Stimulated activated CD8-positive, alpha-beta memory T cell treated with anti-CD3 and anti-CD28 coated beads, Interleukin-15, amount 100 ng/mL, for 1 hour (primary cell): ENCODE measurements around the gene GLT6D1.
"Not testable (repeated sequence)": the region's sequence is repeated elsewhere in the genome, so short reads cannot be mapped to it uniquely, and the experiment has no call there.

Experiments used
- DNase-seq: peaks from one replicate; pipeline ENCODE4 v3.0.0-alpha.2; 2020; ENCODE audit warnings: low read depth

Gene GLT6D1, protein sequence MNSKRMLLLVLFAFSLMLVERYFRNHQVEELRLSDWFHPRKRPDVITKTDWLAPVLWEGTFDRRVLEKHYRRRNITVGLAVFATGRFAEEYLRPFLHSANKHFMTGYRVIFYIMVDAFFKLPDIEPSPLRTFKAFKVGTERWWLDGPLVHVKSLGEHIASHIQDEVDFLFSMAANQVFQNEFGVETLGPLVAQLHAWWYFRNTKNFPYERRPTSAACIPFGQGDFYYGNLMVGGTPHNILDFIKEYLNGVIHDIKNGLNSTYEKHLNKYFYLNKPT

DNA sequence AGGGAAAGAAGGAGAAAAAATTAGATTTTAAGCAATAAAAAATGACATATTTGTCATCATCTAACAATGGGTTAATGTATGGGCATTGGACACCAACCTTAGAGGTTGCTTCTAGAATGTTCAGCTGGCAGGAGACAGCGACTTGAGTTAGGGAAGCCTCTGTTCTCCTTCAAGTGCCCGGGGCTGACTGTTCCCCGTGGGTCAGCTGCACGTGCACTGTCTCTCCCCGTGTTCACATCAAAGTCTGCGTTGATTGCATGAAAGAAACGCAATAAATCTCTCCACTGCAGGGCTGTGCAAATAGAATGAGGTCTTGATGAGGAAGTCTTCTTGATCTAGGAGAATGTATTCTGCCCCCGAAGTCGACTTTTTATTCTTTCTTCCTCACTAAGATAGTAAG, at the start of gene GLT6D1:
Gene GLT6D1, minus strand, starts transcription at position 345 of the 400 bp plus-strand sequence. CDS start 353 bp downstream, outside the sequence.
- no peak for DNase-seq

DNA sequence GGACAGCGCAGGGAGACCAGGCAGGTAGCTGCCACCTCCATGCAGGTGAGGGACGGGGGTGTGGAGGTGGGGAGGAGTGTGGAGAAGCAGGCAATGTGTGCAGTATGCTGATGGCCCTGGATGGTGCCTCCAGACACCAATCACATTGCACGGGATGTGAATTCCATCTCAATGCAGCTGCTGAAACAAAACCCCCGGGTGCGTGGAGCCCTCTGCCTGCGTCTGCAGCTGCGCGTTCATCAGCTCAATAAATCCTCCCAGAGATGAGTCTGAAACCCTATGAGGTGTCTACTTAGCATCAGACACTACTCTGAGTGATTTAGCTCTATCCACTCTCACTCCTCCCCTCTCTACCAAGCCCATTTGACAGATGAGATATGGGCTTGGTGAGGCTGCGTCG, 49.7 kb upstream of the GLT6D1 start:
- no peak for DNase-seq

DNA sequence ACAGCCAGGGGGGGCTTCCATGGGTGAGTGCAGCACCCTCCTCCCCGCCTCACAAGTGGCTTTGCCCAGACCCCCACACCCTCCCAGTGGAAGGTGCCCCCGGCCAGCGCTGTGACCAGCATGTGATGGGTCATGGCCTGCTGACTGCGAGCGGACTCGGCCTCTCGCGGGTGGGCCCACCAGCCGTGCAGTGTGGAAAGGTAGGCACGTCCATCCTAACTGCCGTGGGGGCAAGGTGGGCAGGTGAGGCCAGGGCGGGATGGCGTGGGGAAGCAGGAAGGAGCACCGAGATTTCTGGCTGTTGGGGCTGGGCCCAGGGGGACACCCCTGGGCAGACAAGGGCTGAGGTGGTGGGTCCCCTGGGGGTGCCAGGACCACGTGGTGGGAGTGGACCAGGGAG, 47.9 kb upstream of the GLT6D1 start:
- DNase-seq, result no peak

DNA sequence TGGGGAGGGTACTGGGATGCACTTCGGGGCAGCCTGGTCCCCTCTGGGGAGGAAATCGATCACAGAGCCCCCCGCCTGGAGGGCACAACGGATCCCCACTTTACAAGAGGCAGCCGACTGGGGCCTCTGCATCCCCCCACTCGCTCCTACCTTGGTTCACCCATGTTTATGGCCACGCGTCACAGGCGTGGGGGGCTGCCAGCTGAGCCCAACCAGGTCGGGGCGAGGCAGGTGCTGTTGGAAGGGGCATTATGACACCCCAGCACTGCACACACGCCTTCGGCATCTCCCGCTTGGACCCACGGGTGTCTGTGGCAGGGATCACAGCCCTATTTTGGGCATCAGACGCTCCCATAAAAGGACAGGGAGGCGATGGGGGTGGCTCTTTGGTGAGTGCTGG, 45.4 kb upstream of the GLT6D1 start:
- no peak for DNase-seq

DNA sequence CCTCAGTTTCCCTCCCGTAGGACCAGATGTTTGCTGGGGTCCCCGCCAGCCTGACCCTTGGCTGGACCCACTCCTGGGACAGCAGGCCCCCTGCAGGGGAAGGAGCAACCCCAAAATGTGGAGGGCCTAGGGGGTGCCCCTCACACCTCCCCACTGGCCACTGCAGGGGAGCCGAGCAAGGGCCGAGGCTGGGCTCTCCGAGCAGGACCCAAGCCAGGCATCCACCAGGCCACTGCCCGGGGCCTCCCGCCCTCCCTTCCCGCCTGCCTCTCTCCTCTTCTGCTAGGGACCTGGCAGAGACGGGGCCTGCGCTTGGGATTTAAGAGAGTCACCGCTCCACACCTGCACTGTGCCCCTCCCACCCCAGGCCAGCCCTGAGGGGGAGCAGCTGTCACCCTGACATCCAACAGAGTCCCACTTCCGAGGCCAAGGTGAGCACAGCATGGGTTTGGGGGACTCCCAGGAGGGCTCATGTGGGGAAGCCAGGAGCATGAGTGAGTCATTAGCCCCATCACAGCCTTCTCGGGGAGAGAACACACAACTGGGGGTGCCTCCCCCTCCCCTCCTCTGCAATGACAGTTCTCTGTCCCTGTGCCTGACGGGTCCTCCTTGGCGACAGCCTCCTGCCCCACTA, 44.2 kb upstream of the GLT6D1 start:
- no peak for DNase-seq

DNA sequence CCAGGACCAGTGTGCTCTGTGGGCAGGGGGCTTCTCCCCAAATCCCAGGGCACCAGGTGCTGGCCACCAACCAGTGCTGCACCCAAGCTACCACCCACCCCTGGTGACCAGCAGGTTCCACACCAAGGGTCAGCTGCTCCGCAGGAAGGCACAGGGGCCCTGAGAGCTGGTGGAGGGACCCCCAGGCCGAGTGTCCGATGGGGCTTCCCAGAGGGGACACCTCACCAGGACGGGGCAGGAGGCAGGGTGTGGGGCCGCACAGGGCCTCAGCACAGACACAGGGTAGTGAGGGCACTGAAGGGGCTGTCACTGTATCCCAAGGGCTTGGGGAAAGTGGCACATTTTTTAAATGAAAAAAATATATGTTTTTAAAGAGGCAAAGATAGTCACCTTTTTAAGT, 41.8 kb upstream of the GLT6D1 start:
- no peak for DNase-seq

DNA sequence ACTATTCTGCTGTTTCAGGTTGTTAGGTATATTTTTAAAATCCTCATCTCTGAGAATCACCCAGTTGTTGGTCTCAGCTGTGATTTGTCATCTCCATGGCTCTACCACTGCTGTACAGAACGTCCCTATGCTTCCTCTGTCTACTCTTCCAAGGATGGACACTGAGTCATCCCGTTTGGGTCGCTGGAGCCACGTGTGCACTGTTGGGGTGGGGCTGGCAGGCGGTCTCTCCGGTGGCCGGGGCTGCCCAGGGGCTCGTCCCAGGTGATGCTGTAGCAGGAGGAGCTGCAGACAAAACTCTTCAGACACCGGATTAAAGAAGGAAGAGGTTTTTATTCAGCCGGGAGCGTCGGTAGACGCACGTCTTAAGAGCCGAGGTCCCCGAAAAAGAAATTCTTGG, 40.7 kb upstream of the GLT6D1 start:
- DNase-seq, result no peak

DNA sequence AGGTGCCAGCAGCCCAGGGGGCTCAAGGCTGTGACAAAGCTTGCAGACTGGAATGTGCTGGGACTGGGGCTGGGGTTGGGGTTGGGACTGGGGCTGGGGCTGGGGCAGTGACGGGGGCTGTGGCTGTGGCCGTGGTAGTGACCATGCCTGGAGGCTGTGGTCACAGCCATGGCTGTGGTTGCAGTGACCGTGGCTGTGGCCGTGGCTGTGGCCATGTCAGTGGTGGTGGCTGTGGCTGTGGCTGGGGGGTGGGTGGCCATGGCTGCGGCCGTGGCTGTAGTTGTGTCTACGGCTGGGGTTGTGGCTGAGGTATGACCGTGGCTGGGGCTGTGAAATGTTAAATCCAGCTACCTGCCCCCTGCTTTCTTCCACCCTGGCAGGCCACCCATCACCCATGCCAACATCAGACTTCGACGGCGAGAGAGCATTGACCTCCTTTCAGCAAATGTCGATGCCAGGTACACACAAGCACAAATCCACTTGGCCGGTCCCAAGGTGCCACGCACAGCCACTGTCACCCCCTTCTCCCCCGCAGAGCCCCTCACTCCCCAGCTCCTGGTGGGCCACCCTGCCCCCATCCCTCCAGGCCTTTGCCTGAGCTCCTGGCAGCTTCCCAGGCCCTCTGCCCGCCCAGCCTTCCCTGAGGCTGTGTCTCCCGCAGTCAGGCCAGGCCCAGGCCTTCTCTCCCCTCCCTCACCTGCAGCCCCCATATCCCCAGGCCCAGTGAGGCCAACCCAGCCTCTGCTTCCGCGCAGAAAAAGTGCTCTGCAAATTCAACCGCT, 39.1 kb upstream of the GLT6D1 start:
- no peak for DNase-seq

DNA sequence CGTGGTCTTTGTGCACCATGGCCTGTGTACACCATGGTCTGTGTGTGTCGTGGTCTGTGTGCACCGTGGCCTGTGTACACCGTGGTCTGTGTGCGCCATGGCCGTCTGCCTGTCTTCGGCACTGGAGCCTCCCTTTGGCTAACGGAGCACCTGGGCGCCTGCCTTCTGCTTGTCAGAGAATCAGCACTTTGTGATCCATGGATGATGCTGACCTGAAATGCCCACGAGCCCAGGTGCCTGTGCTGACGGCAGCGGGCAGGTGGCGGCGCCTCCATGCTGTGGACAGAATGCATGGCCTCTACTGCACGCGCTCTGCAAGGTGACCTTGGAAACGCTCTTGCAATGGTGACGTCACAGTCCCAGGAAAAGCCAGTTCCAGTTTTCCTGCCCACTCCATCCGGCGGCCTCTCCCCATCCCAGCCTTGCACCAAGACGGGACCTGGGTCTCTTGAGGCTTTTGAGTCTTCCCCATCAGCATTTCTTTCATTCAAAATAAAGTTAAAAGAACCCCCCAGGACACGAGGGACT, 38.4 kb upstream of the GLT6D1 start:
- DNase-seq, result no peak

DNA sequence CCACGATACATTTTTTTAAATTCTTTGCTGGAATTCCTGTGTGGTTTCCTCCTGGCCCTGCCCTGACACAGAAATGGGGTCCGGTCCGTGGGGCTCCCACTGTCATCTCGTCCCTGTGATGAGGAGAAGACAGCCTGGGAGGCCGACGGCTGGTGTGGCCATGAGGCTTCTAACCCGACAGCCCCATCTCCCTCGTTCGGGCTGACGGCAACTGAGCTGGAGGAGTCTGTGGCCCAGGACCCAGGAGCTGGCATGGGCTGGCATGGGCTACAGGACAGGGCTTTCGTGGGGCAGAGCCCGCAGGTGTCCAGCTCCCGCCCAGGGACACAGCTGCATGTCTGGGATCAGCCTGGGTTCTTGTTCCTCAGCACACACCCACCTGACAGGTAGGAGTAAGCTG, 37.6 kb upstream of the GLT6D1 start:
- no peak for DNase-seq

DNA sequence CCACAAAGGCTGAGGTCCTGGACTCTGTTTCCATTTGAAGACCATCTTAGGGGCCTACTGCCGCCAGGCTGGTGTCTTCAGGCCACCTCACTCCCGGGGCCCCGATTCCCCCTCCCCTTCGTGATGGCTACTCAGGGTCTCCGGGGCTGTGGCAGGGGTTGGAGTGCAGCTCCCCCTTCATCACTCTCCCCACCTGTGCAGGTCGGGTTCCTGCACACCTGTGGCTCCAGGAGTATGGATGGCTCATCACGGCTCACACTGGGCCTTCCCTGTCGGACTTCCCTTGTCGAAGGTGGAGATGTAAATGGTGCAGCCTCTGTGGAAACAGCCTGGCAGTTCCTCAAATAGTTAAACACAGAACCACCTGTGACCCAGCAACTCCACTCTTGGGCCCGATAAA, 35.6 kb upstream of the GLT6D1 start:
- no peak for DNase-seq

DNA sequence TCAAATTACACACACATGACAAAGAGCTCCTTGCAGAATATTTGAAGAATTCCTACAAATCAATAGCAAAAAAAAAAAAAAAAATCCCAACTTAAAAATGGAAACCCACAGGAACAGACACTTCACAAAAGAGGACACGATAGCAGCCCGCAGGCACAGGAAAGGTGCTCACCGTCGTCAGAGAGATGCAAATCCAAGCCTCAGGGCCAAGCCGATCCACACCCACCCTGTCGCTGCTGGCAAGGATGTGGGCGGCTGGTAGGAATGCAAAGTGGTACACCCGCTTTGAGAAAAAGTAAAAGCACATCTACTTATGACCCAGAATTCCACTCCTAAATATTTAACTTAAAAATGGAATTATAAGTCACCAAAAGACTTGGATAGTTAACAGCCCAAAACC, 34.6 kb upstream of the GLT6D1 start:
- DNase-seq, result no peak

DNA sequence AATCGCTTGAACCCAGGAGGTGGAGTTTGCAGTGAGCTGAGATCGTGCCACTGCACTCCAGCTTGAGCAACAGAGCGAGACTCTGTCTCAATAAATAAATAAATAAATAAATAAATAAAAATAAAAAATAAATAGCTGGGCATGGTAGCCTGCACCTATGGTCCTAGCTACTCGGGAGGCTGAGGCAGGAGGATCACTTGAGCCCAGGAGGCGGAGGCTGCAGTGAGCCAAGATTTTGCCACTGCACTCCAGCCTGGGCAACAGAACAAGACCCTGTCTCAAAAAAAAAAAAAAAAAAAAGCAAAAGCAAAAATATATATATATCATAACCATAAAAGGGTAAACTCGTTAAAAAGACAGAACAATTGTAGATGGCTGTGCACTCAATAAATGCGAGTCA, 33.4 kb upstream of the GLT6D1 start:
- not testable (repeated sequence) for DNase-seq

DNA sequence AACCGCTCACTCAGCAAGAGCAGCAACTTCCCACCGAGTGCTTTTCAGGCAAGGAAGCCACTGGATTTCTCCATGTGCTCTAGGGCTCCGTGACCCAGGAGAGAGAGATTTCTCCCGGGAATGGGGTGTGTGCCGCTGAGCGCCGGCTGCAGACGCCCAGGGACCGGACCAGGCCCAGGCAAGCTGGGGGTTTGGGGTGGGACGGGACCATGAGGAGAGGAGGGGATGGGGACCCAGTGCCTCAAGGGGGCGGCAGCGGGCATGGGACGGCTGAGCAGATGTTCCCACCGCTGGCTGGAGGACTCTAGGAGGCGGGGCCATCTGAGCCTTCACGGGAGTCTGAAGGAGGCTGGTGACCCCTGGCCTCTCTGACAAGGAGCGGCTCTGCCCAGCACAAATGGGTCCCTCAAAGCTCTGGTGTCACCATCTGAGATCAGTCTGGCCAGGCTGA, 32.3 kb upstream of the GLT6D1 start:
- no peak for DNase-seq

DNA sequence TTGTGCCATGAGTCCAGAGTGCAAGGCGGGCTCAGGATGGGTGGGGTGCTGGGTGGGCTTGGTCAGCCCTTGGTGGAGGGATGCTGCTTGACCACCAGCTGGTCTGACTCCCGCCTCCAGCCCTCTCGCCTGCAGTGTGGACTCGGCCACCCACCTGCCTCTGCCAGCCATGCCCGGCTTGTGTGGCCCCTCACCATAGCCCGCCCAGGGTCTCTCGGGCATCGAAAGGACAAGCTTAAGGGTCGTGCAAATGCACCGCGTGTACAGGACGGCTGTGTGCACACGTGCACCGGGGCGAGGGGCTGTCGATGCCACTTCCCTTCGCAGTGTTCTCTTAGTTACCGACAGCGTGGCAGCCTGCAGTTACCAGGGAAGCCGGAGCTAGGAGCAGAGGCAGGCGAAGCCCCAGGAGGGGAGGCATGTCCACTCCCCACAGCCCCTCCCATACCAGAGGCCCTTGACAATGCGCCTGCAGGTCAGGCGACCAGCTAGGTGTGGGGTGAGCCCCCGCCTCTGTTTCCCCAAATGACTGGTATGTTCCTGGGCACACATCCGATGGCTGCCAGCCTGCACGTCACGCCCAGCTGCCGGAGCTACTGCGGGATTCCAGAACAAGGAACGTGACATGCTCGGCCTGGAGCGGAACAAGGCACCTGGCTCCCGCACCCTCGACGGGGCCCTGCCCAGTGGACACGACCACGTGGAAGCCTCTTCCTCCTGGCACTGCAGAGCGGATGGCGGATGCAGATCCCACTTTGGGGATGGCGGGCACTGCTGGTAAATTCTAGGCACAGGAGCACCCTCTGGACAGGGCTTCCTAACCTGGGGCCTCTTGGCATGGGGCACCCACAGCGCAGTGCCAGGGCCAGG, 31.6 kb upstream of the GLT6D1 start:
- DNase-seq, result no peak

DNA sequence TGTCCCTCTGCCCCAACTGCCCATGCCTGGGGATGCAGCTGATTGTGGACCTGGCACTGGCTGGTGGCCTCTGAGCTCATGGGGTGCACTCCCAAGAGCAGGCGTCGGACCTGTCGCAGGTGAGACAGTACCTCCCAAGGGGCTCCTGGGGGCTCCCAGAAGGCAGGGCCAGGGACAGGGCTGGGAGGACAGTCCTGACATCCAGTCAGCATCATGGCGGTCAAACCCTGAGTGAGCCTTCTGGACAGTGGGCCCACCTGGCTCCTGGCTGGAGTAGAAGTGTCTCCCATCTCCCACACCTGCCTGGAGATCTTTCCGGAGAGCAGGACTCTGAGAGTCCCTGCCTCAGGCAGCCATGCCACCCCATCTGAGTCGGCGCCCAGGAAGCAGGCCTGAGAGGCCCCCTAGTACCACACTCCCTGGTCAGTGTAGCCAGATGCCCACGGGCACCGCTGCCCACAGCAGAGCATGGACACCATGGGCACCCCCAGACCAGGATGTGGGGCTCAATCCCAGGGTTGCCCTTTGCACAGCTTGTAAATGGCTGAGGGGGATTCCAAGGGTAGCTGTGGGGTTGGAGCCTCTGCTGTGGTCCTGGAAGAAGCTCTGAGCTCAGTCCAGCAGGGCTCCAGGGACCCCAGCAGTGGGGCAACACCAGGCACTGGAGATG, 30.4 kb upstream of the GLT6D1 start:
- no peak for DNase-seq

DNA sequence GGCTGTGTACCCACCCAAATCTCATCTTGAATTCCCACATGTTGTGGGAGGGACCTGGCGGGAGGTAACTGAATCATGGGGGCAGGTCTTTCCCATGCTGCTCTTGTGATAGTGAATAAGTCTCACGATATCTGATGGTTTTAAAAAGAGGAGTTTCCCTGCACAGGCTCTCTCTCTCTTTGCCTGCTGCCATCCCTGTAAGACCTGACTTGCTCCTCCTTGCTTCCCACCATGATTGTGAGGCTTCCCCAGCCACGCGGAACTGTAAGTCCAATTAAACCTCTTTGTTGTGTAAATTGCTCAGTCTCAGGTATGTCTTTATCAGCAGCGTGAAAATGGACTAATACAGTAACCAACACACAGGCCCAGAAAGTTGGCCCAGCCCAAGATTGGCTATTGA, 29.7 kb upstream of the GLT6D1 start:
- DNase-seq, result not testable (repeated sequence)

DNA sequence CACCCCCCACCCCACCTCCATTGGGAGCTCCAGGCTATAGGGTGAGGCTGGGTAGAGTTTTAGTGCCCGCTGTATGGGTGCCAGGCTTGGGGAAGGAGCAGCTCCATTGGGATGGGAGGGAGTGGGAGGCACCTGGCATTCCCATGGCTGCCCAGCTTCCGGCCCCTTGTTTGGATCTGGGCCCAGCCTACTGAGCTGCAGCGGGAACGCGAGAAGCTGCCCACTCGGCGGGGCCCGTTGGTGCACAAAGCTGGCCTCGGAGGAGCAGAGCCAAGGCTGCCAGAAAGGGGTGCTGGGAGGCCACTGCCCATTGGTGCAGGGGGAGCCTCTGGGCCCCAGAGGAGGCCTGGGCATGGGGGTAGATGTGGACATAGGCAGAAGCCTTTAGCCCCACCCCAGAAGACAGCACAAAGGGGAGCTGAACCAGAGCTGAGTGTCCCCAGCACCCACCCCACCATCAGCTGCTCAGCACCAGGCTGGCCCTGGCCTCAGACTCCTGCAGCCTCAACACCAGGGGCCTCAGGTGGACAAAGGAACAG, 28.2 kb upstream of the GLT6D1 start:
- no peak for DNase-seq

DNA sequence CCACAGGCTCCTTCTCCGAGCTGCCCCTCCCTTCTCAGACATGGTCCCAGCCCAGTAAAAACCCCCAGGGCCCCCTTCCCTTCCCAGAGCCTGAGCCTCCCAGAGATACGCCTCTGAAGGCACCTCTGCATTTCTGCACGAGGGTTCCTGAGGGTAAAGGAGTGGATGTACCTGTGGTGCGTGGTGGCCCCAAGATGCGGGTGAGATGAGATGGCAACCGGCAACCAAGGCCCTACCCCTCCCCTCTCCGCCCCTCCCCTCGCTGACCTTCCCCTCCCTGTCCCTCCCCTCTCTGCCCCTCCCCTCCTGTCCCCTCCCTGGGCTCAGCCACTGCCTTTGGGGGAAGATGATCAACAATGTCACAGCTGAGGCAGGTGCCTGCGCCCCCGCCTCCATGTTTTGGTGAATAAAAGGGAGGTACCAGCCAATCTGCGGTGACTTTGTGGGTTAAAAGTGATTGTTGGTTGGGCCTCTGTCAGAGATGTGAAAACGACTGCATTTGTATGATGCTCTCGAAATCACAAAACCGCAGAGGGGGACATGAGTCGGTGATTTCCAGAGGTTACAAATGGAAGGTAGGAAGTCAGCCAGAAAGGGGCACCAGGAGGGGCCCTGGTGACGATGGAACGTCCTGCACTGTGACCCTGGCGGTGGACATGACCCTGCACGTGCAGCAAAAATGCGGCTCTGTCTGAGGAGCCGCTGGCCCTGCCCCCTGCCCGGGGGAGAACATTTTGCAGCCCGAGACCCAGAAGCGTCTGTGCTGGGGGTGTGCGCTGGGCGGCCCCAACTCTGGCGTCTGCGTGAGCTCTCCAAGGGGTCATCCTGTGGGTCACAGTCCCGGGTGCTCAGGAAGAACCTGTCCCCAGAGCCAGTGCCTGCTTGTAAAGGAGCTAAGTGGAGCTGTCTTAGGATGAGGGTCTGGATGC, 27.5 kb upstream of the GLT6D1 start:
- no peak for DNase-seq

DNA sequence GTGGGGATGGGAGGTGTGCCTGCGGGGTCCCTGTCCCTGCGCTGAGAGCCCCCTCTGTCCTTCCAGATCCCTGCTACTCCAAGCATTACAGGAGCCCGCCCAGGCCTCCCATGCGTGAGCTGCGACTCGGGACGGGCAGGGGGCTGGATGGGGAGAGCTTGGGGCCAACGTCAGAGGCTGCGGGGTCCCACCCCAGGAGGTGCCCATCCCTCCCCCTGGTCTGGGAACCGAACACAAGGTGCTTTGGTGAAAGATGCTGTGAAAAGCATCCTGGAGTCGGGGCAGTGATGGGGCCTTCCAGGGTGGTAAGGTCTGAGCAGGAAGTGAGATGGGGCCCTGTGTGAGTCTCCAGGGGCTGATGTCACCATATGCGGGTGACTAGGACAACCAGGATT, 26.5 kb upstream of the GLT6D1 start:
- DNase-seq, result no peak
